ENCODE results near the gene TTL.
"Not testable (repeated sequence)": the region's sequence is repeated elsewhere in the genome, so short reads cannot be mapped to it uniquely, and the experiment has no call there.

DNA sequence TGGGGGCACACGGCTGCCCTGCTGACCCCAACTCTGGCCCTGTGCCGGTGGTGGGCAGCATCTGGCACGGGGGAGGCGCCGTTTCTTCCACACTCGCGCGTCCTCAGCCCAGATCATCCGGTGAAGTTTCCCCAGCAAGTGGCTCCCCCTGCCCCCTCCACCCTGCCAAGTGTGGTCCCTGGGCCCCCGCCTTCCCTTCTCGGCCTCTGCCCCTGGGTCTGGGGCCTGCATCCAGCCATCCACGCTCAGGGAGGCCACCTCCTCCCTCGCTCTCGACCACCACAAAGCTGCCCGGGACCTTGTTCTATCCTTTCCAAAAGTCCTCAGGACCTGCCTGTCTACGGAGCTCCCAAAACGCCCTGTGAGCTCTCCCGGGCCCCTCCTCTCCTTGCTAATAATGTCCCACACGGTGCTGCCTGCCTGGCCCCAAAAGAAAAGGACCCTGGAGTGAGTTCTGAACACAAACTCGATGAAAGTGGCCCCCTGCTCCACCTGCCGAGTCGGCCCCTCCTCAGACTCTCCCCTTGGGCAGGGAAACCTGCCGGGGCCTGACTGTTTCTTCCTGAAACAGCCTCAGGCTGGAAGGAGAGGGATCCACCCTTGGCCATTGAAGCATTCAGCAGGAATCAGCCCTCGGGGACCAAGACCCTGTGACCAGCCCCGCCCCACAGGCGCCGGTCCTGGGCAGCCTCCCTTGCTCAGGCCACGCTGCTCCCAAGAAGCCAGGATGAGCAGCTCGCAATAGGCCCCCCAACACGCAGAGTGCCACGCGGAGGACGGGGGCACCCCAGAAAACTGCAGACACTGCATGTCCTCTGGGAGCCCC lies 46.9 kb upstream of the TTL start:
- TF ChIP-seq, protein P1, sequence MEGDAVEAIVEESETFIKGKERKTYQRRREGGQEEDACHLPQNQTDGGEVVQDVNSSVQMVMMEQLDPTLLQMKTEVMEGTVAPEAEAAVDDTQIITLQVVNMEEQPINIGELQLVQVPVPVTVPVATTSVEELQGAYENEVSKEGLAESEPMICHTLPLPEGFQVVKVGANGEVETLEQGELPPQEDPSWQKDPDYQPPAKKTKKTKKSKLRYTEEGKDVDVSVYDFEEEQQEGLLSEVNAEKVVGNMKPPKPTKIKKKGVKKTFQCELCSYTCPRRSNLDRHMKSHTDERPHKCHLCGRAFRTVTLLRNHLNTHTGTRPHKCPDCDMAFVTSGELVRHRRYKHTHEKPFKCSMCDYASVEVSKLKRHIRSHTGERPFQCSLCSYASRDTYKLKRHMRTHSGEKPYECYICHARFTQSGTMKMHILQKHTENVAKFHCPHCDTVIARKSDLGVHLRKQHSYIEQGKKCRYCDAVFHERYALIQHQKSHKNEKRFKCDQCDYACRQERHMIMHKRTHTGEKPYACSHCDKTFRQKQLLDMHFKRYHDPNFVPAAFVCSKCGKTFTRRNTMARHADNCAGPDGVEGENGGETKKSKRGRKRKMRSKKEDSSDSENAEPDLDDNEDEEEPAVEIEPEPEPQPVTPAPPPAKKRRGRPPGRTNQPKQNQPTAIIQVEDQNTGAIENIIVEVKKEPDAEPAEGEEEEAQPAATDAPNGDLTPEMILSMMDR (IDR thresholded peaks at IDR 0.05) = not testable (repeated sequence)
- TF ChIP-seq POLR2AphosphoS5 (IDR thresholded peaks at IDR 0.05; ENCODE audit: low read depth, low read length) = not testable (repeated sequence)
